Progenitor cell of endocrine pancreas (in vitro differentiated cells): ENCODE measurements around the gene SPEF2. TPM values are rescaled to one million over a fixed set of nuclear protein-coding genes. Genes with fewer than 3 reads are reported as not detected.

Experiments
- DNase-seq: peaks from one replicate; pipeline ENCODE4 v3.0.0; 2021; ENCODE audit warnings: low spot score; ENCODE audit not compliant: unreplicated experiment
- H3K27ac Mint-ChIP-seq: 2 replicates; pipeline ENCODE4 v1.8.0; 2021; ENCODE audit warnings: mild to moderate bottlenecking, moderate library complexity, mixed read lengths
- H3K27me3 Mint-ChIP-seq: 2 replicates; pipeline ENCODE4 v1.8.0; 2021; ENCODE audit warnings: mixed read lengths
- H3K36me3 Mint-ChIP-seq: 2 replicates; pipeline ENCODE4 v1.8.0; 2022; ENCODE audit warnings: mixed read lengths; ENCODE audit not compliant: insufficient read depth
- H3K4me1 Mint-ChIP-seq: 2 replicates; pipeline ENCODE4 v1.8.0; 2021; ENCODE audit warnings: low read depth, mixed read lengths
- H3K4me3 Mint-ChIP-seq: 2 replicates; pipeline ENCODE4 v1.8.0; 2021; ENCODE audit warnings: low read depth, mild to moderate bottlenecking, moderate library complexity, mixed read lengths
- H3K9me3 Mint-ChIP-seq: 2 replicates; pipeline ENCODE4 v1.8.0; 2021; ENCODE audit warnings: low read depth, mixed read lengths
- total RNA-seq: library from RNA; stranded (reverse); gene quantifications from 2 replicates; pipeline ENCODE4 v1.2.1, GENCODE V29; 2021
- TF ChIP-seq, protein P1 (sequence below): fragments of 200-600 bp; sonication (generic); IDR thresholded peaks from one replicate; pipeline ENCODE4 v1.5.0; 2021; ENCODE audit warnings: antibody characterized with exemption, mild to moderate bottlenecking; ENCODE audit not compliant: unreplicated experiment

Gene SPEF2
- total RNA-seq, 1 donor from 2014 or later, result 16.0 TPM

DNA sequence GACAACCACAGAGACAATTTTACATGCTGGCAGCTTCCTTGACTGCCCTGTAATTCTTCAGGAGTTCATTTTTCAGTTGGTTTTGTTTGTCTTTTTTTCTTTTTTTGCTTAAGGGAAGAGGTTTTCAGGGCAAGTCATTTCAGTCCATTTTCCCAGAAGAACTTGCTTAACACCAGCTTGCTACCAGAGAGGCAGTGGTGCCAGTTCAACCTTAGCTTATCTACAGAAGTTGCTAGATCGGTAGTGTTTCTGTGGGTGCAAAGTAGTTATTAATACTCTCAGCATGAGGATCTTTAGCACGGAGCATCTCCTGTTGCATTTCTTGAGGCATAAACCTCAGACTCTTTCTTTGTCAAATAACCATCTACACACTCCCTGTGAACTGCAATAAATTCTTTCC is 1.1 kb downstream of the SPEF2 start:
- Mint-ChIP-seq H3K27me3 (peaks cover 13% of the 10 kb centered on the region), H3K27ac (no peak overlapping the region), H3K9me3 (peaks cover 4% of the 10 kb centered on the region), H3K4me1 (peaks cover 7% of the 10 kb centered on the region), H3K4me3 (peak overlapping the region; percentile 97), H3K36me3 (no peaks in the 10 kb centered on the region)
- TF ChIP-seq, protein P1, sequence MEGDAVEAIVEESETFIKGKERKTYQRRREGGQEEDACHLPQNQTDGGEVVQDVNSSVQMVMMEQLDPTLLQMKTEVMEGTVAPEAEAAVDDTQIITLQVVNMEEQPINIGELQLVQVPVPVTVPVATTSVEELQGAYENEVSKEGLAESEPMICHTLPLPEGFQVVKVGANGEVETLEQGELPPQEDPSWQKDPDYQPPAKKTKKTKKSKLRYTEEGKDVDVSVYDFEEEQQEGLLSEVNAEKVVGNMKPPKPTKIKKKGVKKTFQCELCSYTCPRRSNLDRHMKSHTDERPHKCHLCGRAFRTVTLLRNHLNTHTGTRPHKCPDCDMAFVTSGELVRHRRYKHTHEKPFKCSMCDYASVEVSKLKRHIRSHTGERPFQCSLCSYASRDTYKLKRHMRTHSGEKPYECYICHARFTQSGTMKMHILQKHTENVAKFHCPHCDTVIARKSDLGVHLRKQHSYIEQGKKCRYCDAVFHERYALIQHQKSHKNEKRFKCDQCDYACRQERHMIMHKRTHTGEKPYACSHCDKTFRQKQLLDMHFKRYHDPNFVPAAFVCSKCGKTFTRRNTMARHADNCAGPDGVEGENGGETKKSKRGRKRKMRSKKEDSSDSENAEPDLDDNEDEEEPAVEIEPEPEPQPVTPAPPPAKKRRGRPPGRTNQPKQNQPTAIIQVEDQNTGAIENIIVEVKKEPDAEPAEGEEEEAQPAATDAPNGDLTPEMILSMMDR, result no peak
- no peak for DNase-seq

DNA sequence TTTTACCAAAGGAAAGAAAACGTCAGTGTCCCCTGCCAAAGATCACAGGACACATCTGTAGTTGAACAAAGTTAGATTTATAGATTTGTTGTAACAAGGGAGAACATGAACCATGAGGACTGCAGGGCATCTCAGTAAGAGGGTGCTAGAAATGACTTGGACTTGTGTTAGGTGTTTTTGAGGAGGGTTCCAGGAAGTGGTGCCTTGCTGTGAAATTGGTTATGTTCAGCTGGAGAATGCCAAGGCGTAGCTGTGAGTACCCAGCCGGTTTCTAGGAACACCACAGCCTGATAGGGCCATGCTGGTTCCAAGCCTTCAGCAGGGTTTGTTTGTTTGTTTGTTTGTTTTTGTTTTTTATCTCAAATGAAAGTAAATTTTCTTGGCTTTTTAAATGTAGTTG is 5.3 kb downstream of the SPEF2 start:
- Mint-ChIP-seq H3K27ac (no peak overlapping the region), H3K4me3 (no peak overlapping the region), H3K4me1 (peaks cover 7% of the 10 kb centered on the region), H3K36me3 (no peaks in the 10 kb centered on the region), H3K9me3 (no peaks in the 10 kb centered on the region), H3K27me3 (peaks cover 6% of the 10 kb centered on the region)
- DNase-seq, result no peak
- TF ChIP-seq, protein P1, result no peak

- Mint-ChIP-seq H3K9me3 (no peaks in the 10 kb centered on the region), H3K27ac (no peak overlapping the region), H3K4me1 (peaks cover 2% of the 10 kb centered on the region), H3K27me3 (peaks cover 5% of the 10 kb centered on the region), H3K36me3 (peaks cover 5% of the 10 kb centered on the region), H3K4me3 (no peak overlapping the region)
- no peak for DNase-seq
- TF ChIP-seq, protein P1, result no peak
Observed at GRCh38 chr5:35623991-35624390, 6.3 kb downstream of the SPEF2 start.

- peaks cover 2% of the 10 kb centered on the region for H3K4me1 Mint-ChIP-seq
- no peak overlapping the region for H3K27ac Mint-ChIP-seq
- peaks cover 5% of the 10 kb centered on the region for H3K9me3 Mint-ChIP-seq
- TF ChIP-seq, protein P1, result no peak
- peaks cover 16% of the 10 kb centered on the region for H3K36me3 Mint-ChIP-seq
- no peak overlapping the region for H3K4me3 Mint-ChIP-seq
- DNase-seq, result no peak
- H3K27me3 Mint-ChIP-seq, result peaks cover 3% of the 10 kb centered on the region
Observed at GRCh38 chr5:35626108-35626507, 8.4 kb downstream of the SPEF2 start.

DNA sequence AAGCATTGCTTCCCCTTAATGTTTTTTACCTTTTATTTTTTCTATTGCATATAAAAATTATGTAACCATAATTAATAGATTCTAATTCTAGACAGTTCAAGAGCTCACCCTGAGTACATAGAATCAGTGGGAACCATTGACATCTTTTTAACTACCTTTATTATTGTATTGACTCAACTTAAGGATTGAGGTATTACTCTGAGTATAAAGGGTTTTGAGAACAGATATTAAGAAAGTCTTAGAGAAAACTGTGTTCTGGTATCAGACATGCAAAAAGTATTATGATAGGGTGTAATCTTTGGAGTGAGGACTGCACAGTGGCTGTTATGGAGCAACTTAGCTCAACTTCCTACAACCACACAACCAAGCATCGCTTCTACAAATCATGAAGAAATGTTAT is 8.9 kb downstream of the SPEF2 start:
- H3K27me3 Mint-ChIP-seq, result peaks cover 3% of the 10 kb centered on the region
- peaks cover 19% of the 10 kb centered on the region for H3K36me3 Mint-ChIP-seq
- H3K27ac Mint-ChIP-seq, result no peak overlapping the region
- no peak overlapping the region for H3K4me3 Mint-ChIP-seq
- no peak for DNase-seq
- peaks cover 2% of the 10 kb centered on the region for H3K4me1 Mint-ChIP-seq
- H3K9me3 Mint-ChIP-seq, result peaks cover 5% of the 10 kb centered on the region
- TF ChIP-seq, protein P1, result no peak
